ENCODE results near the gene GPATCH3.
A peak's percentile ranks its signal among the peaks of the same experiment; 100 is the strongest.
"Not testable (repeated sequence)": the region's sequence is repeated elsewhere in the genome, so short reads cannot be mapped to it uniquely, and the experiment has no call there.

GPATCH3 gene

GRCh38 chr1:26889551-26890466 lies 10.5 kb downstream of the GPATCH3 start, which contains the start of gene GPN2:
Gene GPN2, minus strand, starts transcription at chr1:26890283. Its CDS starts 187 bp downstream, at chr1:26890096.
- Histone ChIP-seq H3K4me1 (ENCODE audit: control insufficient read depth, insufficient read depth, low read length) (peaks cover 15% of the 10 kb centered on the region), H3K9me3 (ENCODE audit: control insufficient read depth, low read length) (no peaks in the 10 kb centered on the region), H3K9ac (ENCODE audit: low read length) (peak within 1 kb of the TSS; percentile 97), H3K4me3 (ENCODE audit: low read length) (peak within 1 kb of the TSS; percentile 94), H3K27me3 (replicated peaks; ENCODE audit: control insufficient read depth, insufficient read depth, low read length) (no peaks in the 10 kb centered on the region), H3K36me3 (ENCODE audit: control insufficient read depth, insufficient read depth, low read length, severe bottlenecking) (peaks cover 58% of the 10 kb centered on the region)
- peak; percentile 90 for DNase-seq (ENCODE audit: low read depth)

GRCh38 chr1:26888231-26888630 lies 12.0 kb downstream of the GPATCH3 start:
- no peak overlapping the region for H3K4me3 ChIP-seq (ENCODE audit: low read length)
- peaks cover 15% of the 10 kb centered on the region for H3K4me1 ChIP-seq (ENCODE audit: control insufficient read depth, insufficient read depth, low read length)
- H3K9ac ChIP-seq (ENCODE audit: low read length): peak overlapping the region; percentile 97
- H3K27me3 ChIP-seq (replicated peaks; ENCODE audit: control insufficient read depth, insufficient read depth, low read length): no peaks in the 10 kb centered on the region
- peaks cover 58% of the 10 kb centered on the region for H3K36me3 ChIP-seq (ENCODE audit: control insufficient read depth, insufficient read depth, low read length, severe bottlenecking)
- no peaks in the 10 kb centered on the region for H3K9me3 ChIP-seq (ENCODE audit: control insufficient read depth, low read length)
- DNase-seq (ENCODE audit: low read depth): no peak

GRCh38 chr1:26887125-26887524 lies 13.1 kb downstream of the GPATCH3 start:
- DNase-seq (ENCODE audit: low read depth): peak; percentile 71
- Histone ChIP-seq H3K9me3 (ENCODE audit: control insufficient read depth, low read length) (no peaks in the 10 kb centered on the region), H3K9ac (ENCODE audit: low read length) (no peak overlapping the region), H3K4me1 (ENCODE audit: control insufficient read depth, insufficient read depth, low read length) (peaks cover 15% of the 10 kb centered on the region), H3K27me3 (replicated peaks; ENCODE audit: control insufficient read depth, insufficient read depth, low read length) (no peaks in the 10 kb centered on the region), H3K36me3 (ENCODE audit: control insufficient read depth, insufficient read depth, low read length, severe bottlenecking) (peaks cover 58% of the 10 kb centered on the region), H3K4me3 (ENCODE audit: low read length) (no peak overlapping the region)

- Histone ChIP-seq H3K4me1 (ENCODE audit: control insufficient read depth, insufficient read depth, low read length) (peaks cover under 1% of the 10 kb centered on the region), H3K9me3 (ENCODE audit: control insufficient read depth, low read length) (no peaks in the 10 kb centered on the region), H3K36me3 (ENCODE audit: control insufficient read depth, insufficient read depth, low read length, severe bottlenecking) (peaks cover 77% of the 10 kb centered on the region), H3K27me3 (replicated peaks; ENCODE audit: control insufficient read depth, insufficient read depth, low read length) (no peaks in the 10 kb centered on the region), H3K4me3 (ENCODE audit: low read length) (no peak overlapping the region), H3K9ac (ENCODE audit: low read length) (no peak overlapping the region)
- no peak for DNase-seq (ENCODE audit: low read depth)
Measured at GRCh38 chr1:26882696-26883463, 17.4 kb downstream of the GPATCH3 start.

- H3K4me3 ChIP-seq (ENCODE audit: low read length); DNase-seq (ENCODE audit: low read depth); H3K9ac ChIP-seq (ENCODE audit: low read length); H3K9me3 ChIP-seq (ENCODE audit: control insufficient read depth, low read length); H3K27me3 ChIP-seq (replicated peaks; ENCODE audit: control insufficient read depth, insufficient read depth, low read length); H3K4me1 ChIP-seq (ENCODE audit: control insufficient read depth, insufficient read depth, low read length): not testable (repeated sequence)
- H3K36me3 ChIP-seq (ENCODE audit: control insufficient read depth, insufficient read depth, low read length, severe bottlenecking): peaks cover 76% of the 10 kb centered on the region
Measured at GRCh38 chr1:26881611-26882010, 18.7 kb downstream of the GPATCH3 start.

- Histone ChIP-seq H3K4me1 (ENCODE audit: control insufficient read depth, insufficient read depth, low read length) (peaks cover 7% of the 10 kb centered on the region), H3K4me3 (ENCODE audit: low read length) (no peak overlapping the region), H3K27me3 (replicated peaks; ENCODE audit: control insufficient read depth, insufficient read depth, low read length) (no peaks in the 10 kb centered on the region), H3K36me3 (ENCODE audit: control insufficient read depth, insufficient read depth, low read length, severe bottlenecking) (peaks cover 63% of the 10 kb centered on the region), H3K9me3 (ENCODE audit: control insufficient read depth, low read length) (no peaks in the 10 kb centered on the region), H3K9ac (ENCODE audit: low read length) (no peak overlapping the region)
- DNase-seq (ENCODE audit: low read depth): no peak
Measured at GRCh38 chr1:26879793-26880192, 20.5 kb downstream of the GPATCH3 start.

GRCh38 chr1:26877326-26877725 lies 22.9 kb downstream of the GPATCH3 start:
- H3K4me3 ChIP-seq (ENCODE audit: low read length): no peak overlapping the region
- H3K36me3 ChIP-seq (ENCODE audit: control insufficient read depth, insufficient read depth, low read length, severe bottlenecking): peaks cover 39% of the 10 kb centered on the region
- H3K27me3 ChIP-seq (replicated peaks; ENCODE audit: control insufficient read depth, insufficient read depth, low read length): no peaks in the 10 kb centered on the region
- no peak for DNase-seq (ENCODE audit: low read depth)
- no peaks in the 10 kb centered on the region for H3K9me3 ChIP-seq (ENCODE audit: control insufficient read depth, low read length)
- peaks cover 7% of the 10 kb centered on the region for H3K4me1 ChIP-seq (ENCODE audit: control insufficient read depth, insufficient read depth, low read length)
- H3K9ac ChIP-seq (ENCODE audit: low read length): peak overlapping the region; percentile 13

GRCh38 chr1:26874896-26875295 lies 25.4 kb downstream of the GPATCH3 start:
- H3K9ac ChIP-seq (ENCODE audit: low read length): no peak overlapping the region
- no peaks in the 10 kb centered on the region for H3K27me3 ChIP-seq (replicated peaks; ENCODE audit: control insufficient read depth, insufficient read depth, low read length)
- no peak overlapping the region for H3K4me3 ChIP-seq (ENCODE audit: low read length)
- H3K36me3 ChIP-seq (ENCODE audit: control insufficient read depth, insufficient read depth, low read length, severe bottlenecking): peaks cover 16% of the 10 kb centered on the region
- H3K4me1 ChIP-seq (ENCODE audit: control insufficient read depth, insufficient read depth, low read length): peaks cover 7% of the 10 kb centered on the region
- H3K9me3 ChIP-seq (ENCODE audit: control insufficient read depth, low read length): no peaks in the 10 kb centered on the region
- DNase-seq (ENCODE audit: low read depth): no peak

- not testable (repeated sequence) for H3K9ac ChIP-seq (ENCODE audit: low read length); DNase-seq (ENCODE audit: low read depth); H3K36me3 ChIP-seq (ENCODE audit: control insufficient read depth, insufficient read depth, low read length, severe bottlenecking); H3K9me3 ChIP-seq (ENCODE audit: control insufficient read depth, low read length); H3K4me1 ChIP-seq (ENCODE audit: control insufficient read depth, insufficient read depth, low read length); H3K27me3 ChIP-seq (replicated peaks; ENCODE audit: control insufficient read depth, insufficient read depth, low read length); H3K4me3 ChIP-seq (ENCODE audit: low read length)
Measured at GRCh38 chr1:26873097-26873496, 27.2 kb downstream of the GPATCH3 start.

GRCh38 chr1:26864610-26865480 lies 35.4 kb downstream of the GPATCH3 start:
- Histone ChIP-seq H3K4me3 (ENCODE audit: low read length) (peak overlapping the region; percentile 87), H3K9me3 (ENCODE audit: control insufficient read depth, low read length) (no peaks in the 10 kb centered on the region), H3K36me3 (ENCODE audit: control insufficient read depth, insufficient read depth, low read length, severe bottlenecking) (no peaks in the 10 kb centered on the region), H3K27me3 (replicated peaks; ENCODE audit: control insufficient read depth, insufficient read depth, low read length) (no peaks in the 10 kb centered on the region), H3K4me1 (ENCODE audit: control insufficient read depth, insufficient read depth, low read length) (peaks cover 10% of the 10 kb centered on the region), H3K9ac (ENCODE audit: low read length) (peak overlapping the region; percentile 85)
- peak; percentile 98 for DNase-seq (ENCODE audit: low read depth)

Measured in adipocyte (in vitro differentiated cells).